ENCODE data around the gene LLGL2.
"Not testable (repeated sequence)": the region's sequence is repeated elsewhere in the genome, so short reads cannot be mapped to it uniquely, and the experiment has no call there.

The LLGL2 gene

GRCh38 chr17:75524970-75525805 is at the start of gene LLGL2:
Gene LLGL2 (plus strand): TSS chr17:75525697. CDS start chr17:75543427, 17,730 bp downstream.
- DNase-seq (ENCODE audit: low spot score) = peak; percentile 86

- no peak for DNase-seq (ENCODE audit: low spot score)
These were observed 49.6 kb upstream of the LLGL2 start for GRCh38 chr17:75475851-75476250.

GRCh38 chr17:75476271-75476671 is 49.2 kb upstream of the LLGL2 start:
- no peak for DNase-seq (ENCODE audit: low spot score)

GRCh38 chr17:75476752-75477489 is 48.6 kb upstream of the LLGL2 start:
- no peak for DNase-seq (ENCODE audit: low spot score)

GRCh38 chr17:75477490-75477862 is 48.0 kb upstream of the LLGL2 start:
- DNase-seq (ENCODE audit: low spot score) = not testable (repeated sequence)

- DNase-seq (ENCODE audit: low spot score) = no peak
These were observed 47.0 kb upstream of the LLGL2 start for GRCh38 chr17:75478508-75478907.

- DNase-seq (ENCODE audit: low spot score) = no peak
These were observed 45.2 kb upstream of the LLGL2 start for GRCh38 chr17:75480281-75480680.

GRCh38 chr17:75481194-75482068 is 44.1 kb upstream of the LLGL2 start:
- no peak for DNase-seq (ENCODE audit: low spot score)

- no peak for DNase-seq (ENCODE audit: low spot score)
These were observed 43.2 kb upstream of the LLGL2 start for GRCh38 chr17:75482098-75482942.

GRCh38 chr17:75485688-75486087 is 39.8 kb upstream of the LLGL2 start:
- no peak for DNase-seq (ENCODE audit: low spot score)

GRCh38 chr17:75486151-75486550 is 39.3 kb upstream of the LLGL2 start:
- DNase-seq (ENCODE audit: low spot score) = no peak

- DNase-seq (ENCODE audit: low spot score) = no peak
These were observed 38.5 kb upstream of the LLGL2 start for GRCh38 chr17:75486951-75487350.

- peak; percentile 34 for DNase-seq (ENCODE audit: low spot score)
These were observed 38.0 kb upstream of the LLGL2 start for GRCh38 chr17:75487351-75488070.

GRCh38 chr17:75488693-75489510 is 36.6 kb upstream of the LLGL2 start:
- no peak for DNase-seq (ENCODE audit: low spot score)

GRCh38 chr17:75489511-75489955 is 36.0 kb upstream of the LLGL2 start:
- no peak for DNase-seq (ENCODE audit: low spot score)

GRCh38 chr17:75490173-75490743 is 35.2 kb upstream of the LLGL2 start:
- no peak for DNase-seq (ENCODE audit: low spot score)

GRCh38 chr17:75490953-75491649 is 34.4 kb upstream of the LLGL2 start:
- DNase-seq (ENCODE audit: low spot score) = no peak

- no peak for DNase-seq (ENCODE audit: low spot score)
These were observed 33.8 kb upstream of the LLGL2 start for GRCh38 chr17:75491680-75492079.

Measured in CD4-positive, alpha-beta T cell treated with Interleukin-15 for 4 hours (primary cell).